Measurements from ENCODE around the gene KPNA6. TPM values are rescaled to one million over a fixed set of nuclear protein-coding genes. Genes with fewer than 3 reads are reported as not detected.

Gene KPNA6
- total and polyA plus RNA-seq, 2 donors (not counting 3 experiments of a cell fraction or from before 2014, with no cell fraction given), result 22.1 to 85.6 TPM

DNA sequence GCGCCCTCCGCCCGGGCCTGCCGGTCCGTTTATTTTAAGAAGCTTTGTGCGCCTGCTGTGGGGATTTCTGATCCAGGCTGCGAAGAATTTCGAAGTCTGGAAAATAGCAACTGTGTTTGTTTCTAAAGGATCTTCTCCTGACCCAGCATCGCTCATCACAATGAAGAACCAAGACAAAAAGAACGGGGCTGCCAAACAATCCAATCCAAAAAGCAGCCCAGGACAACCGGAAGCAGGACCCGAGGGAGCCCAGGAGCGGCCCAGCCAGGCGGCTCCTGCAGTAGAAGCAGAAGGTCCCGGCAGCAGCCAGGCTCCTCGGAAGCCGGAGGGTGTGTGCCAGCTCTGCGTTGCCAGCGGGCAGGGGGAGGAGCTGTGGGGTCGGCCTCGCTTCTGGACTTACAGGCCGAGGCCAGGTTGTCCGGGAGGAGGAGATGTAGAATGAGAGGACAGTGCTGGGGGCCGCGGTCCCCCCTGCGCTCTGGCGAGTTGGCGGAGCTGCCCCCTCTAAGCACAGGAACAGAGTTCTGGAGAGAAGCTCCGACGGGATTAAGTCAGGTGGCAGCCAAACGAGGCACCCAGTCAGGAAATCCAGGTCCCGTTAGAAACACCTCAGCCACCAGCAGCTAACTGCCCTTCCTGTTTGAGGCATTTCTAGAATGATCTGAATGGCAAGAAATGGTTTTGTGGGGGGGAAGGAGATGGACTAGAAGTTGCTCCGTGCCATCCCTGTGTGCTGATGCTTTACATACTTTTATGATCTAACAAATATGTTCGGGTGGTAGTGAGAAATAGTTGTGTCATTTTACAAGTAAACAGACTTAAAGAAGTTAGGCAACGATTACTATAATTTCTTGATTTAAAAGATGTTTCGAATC is 72.6 kb downstream of the KPNA6 start:
- Histone ChIP-seq H3K79me2 (ENCODE audit: control insufficient read depth, insufficient read depth, low read length) (peaks cover 45% of the 10 kb centered on the region), H4K20me1 (replicated peaks; ENCODE audit: control insufficient read depth, extremely low read depth, insufficient read depth, low read length) (no peaks in the 10 kb centered on the region), H3K9me1 (replicated peaks; ENCODE audit: control insufficient read depth, extremely low read depth, insufficient read depth, low read length) (no peaks in the 10 kb centered on the region), H3K4me3 (replicated peaks in 1 of 3; ENCODE audit: insufficient read depth in 1 of 3, low read depth in 1 of 3, low read length in 3 of 3) (peak overlapping the region; percentile 53 to 90 (median 89)), H3K9ac (replicated peaks; ENCODE audit: extremely low read depth, insufficient read depth, low read length) (peak overlapping the region; percentile 95), H2AFZ (ENCODE audit: low read depth, low read length) (peak overlapping the region; percentile 34), H3K27me3 (ENCODE audit: control insufficient read depth in 2 of 2, insufficient read depth in 2 of 2, low read length in 2 of 2) (no peaks in the 10 kb centered on the region), H3K9me3 (replicated peaks; ENCODE audit: control insufficient read depth, insufficient read depth, low read length) (no peaks in the 10 kb centered on the region), H3K4me1 (ENCODE audit: control insufficient read depth, extremely low read depth, insufficient read depth, low read length) (peaks cover 22% of the 10 kb centered on the region), H3K36me3 (ENCODE audit: control insufficient read depth in 2 of 2, extremely low read depth in 1 of 2, insufficient read depth in 2 of 2, low read length in 2 of 2) (peaks cover 10 to 12% of the 10 kb centered on the region in 2 experiments), H3K27ac (ENCODE audit: insufficient read depth, low read depth, low read length) (peak overlapping the region; percentile 88), H3K4me2 (ENCODE audit: insufficient read depth, low read length) (peak overlapping the region; percentile 96)
- TSS peak; percentile 36 for BruUV-seq (replicated peaks)
- CTCF ChIA-PET, result interaction anchor here (1.1 to 2.3 kb wide), 3 partner anchors 36 to 105 kb away, joined by 4 to 13 read pairs (median 6); partner anchors contain the start of gene KPNA6
- TF ChIP-seq FOS (IDR thresholded peaks at IDR 0.05; ENCODE audit: borderline replicate concordance, insufficient read depth, low read length), result no peak
- TF ChIP-seq POLR2A (IDR thresholded peaks at IDR 0.05; ENCODE audit: low read depth, low read length), result no peak
- TF ChIP-seq CTCF (IDR thresholded peaks at IDR 0.05; ENCODE audit: extremely low read depth in 1 of 2, insufficient read depth in 1 of 2, low read depth in 1 of 2, low read length in 2 of 2), result no peak
- no peak for TF ChIP-seq GATA2 (IDR thresholded peaks at IDR 0.05; ENCODE audit: insufficient read depth, insufficient read length, low read depth, low read length)
- TF ChIP-seq EZH2 (IDR thresholded peaks at IDR 0.05; ENCODE audit: borderline replicate concordance, low read depth, low read length, severe bottlenecking), result no peak
- no peak for TF ChIP-seq MYC (IDR thresholded peaks at IDR 0.05; ENCODE audit: low read depth, low read length)
- TF ChIP-seq MAX (IDR thresholded peaks at IDR 0.05; ENCODE audit: insufficient read depth, insufficient read length), result no peak
- no peak for TF ChIP-seq JUN (IDR thresholded peaks at IDR 0.05; ENCODE audit: borderline replicate concordance, insufficient read depth, insufficient read length, low read depth)
- no peak for TF ChIP-seq POLR2AphosphoS5 (IDR thresholded peaks at IDR 0.05; ENCODE audit: insufficient read depth, low read depth, low read length)
- dilution Hi-C loops (cut with MboI; ENCODE audit: extremely low pct_ligation_motif_present, low sequenced_read_pairs), result no loop called here
- intact Hi-C loops (cut with micrococcal nuclease), result loop anchor here (1.0 to 2.0 kb wide), 2 partner anchors 20 to 108 kb away; partner anchors contain the start of genes CCDC28B and TMEM39B
- POLR2A ChIA-PET, result interaction anchor here (0.6 to 2.5 kb wide), 4 partner anchors 14 to 72 kb away, joined by 3 to 9 read pairs (median 4); partner anchors contain the start of genes CCDC28B and KPNA6
- no peak for DNase-seq (ENCODE audit: low read depth, low spot score)
- peak; percentile 71 for FAIRE-seq

Data from endothelial cell of umbilical vein (primary cell).